Activated naive CD8-positive, alpha-beta T cell (primary cell): Measurements from ENCODE around the gene MAP4K2.

Experiments used
- H3K27ac Mint-ChIP-seq: one replicate; pipeline ENCODE4 v1.8.0; 2021; ENCODE audit warnings: mixed read lengths
- H3K27me3 Mint-ChIP-seq: one replicate; pipeline ENCODE4 v1.8.0; 2021; ENCODE audit warnings: mixed read lengths
- H3K36me3 Mint-ChIP-seq: one replicate; pipeline ENCODE4 v1.8.0; 2021; ENCODE audit warnings: mixed read lengths
- H3K4me1 Mint-ChIP-seq: one replicate; pipeline ENCODE4 v1.8.0; 2021; ENCODE audit warnings: low read depth, mixed read lengths
- H3K4me3 Mint-ChIP-seq: one replicate; pipeline ENCODE4 v1.8.0; 2021; ENCODE audit warnings: mild to moderate bottlenecking, mixed read lengths
- H3K9me3 Mint-ChIP-seq: one replicate; pipeline ENCODE4 v1.8.0; 2021; ENCODE audit warnings: low read depth, mixed read lengths

Gene MAP4K2

DNA sequence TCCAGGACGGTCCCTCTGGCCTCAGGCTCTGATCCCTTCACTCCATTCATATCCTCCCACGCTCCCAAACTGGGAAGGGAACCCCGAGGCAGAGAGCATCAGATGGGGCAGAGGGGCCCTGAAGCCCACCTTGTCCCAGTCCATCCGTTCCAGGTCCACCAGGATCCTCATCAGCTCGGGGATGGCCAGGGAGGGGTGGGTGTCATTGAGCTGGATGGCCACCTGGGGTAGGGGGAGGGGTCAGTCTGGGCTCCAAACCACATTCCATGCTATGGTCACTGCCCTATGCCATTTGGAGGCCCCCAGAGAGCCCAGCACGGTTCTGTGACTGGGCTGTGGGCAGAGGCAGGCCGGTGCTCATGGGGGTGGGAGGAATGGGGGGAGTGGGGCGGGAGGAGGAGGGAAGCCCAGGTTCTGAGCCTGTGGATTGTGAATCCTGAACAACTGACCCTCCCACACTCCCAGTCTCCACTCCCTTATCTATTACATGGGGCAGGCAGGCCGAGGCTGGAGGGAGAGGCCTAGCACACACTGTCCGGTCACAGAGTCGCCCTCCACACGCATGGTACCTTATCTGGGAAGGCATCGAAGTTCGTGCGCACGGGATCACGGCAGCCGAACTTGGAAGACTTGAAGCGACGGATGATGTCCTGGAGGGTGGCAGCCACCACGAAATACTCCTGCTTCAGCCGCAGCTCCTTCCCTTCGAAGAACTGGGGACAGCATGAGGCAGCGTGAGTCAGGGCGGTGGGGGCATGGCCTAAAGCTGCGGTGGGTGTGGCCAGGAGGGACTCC is 48.7 kb downstream of the MAP4K2 start:
- Mint-ChIP-seq H3K4me3 (no peak overlapping the region), H3K27me3 (no peaks in the 10 kb centered on the region), H3K27ac (no peak overlapping the region), H3K4me1 (peaks cover 38% of the 10 kb centered on the region), H3K9me3 (no peaks in the 10 kb centered on the region), H3K36me3 (peaks cover 2% of the 10 kb centered on the region)

DNA sequence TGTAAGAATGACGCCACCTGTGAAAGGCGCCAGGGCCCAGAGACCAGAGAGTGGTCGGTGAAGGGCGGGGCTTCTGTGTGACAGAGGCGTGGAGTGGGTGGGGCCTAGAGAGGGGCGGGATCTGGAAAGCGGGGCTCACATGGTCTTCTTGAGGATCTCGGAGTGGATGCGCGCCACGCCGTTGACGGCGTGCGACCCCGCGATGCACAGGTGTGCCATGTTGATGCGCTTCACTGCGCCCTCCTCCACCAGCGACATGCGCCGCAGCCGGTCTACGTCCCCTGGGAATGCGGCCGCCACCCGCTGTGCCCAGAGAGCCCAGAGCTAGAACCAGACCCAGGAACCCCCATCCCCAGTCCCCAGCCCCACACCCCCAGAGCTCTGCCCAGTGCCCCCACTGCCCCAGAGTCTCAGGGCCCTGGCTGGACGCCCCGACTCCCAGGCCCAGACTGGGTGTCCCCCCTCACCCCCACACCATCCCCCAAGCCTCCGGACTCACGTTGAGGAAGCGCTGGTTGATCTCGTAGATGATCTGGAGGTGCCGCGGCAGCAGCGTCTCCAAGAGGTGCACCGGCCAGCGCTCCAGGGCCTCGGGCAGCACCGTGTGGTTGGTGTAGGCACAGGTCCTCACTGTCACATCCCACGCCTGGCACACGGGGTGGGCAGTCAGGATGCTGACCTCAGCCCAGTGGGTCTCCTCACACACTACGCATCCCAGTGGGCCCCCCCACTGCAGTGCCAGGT is 49.5 kb downstream of the MAP4K2 start:
- Mint-ChIP-seq H3K36me3 (peaks cover 2% of the 10 kb centered on the region), H3K4me3 (no peak overlapping the region), H3K27ac (no peak overlapping the region)

DNA sequence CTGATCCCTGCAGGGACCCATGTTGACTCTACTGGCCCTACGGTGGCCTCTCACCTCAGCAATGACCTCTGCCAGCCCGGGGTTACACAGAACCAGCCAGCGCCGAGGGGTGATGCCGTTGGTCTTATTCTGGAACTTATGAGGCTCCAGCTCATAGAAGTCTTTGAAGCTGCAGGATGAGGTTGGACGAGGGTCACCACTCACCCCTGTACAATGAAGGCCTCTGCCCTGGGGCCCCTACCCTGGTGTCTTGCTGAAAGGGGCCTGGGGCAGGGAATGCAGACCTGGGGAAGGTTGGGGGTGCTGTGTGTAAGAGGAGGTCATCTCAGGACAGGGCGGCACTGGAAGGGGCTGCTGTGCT is 50.0 kb downstream of the MAP4K2 start:
- Mint-ChIP-seq H3K36me3 (peaks cover 2% of the 10 kb centered on the region), H3K27ac (no peak overlapping the region), H3K27me3 (no peaks in the 10 kb centered on the region), H3K4me3 (no peak overlapping the region), H3K9me3 (no peaks in the 10 kb centered on the region), H3K4me1 (peaks cover 32% of the 10 kb centered on the region)

More for the DNA sequence above, 49.5 kb downstream of the MAP4K2 start:
- Mint-ChIP-seq H3K9me3 (no peaks in the 10 kb centered on the region), H3K4me1 (peaks cover 32% of the 10 kb centered on the region), H3K27me3 (no peaks in the 10 kb centered on the region)

DNA sequence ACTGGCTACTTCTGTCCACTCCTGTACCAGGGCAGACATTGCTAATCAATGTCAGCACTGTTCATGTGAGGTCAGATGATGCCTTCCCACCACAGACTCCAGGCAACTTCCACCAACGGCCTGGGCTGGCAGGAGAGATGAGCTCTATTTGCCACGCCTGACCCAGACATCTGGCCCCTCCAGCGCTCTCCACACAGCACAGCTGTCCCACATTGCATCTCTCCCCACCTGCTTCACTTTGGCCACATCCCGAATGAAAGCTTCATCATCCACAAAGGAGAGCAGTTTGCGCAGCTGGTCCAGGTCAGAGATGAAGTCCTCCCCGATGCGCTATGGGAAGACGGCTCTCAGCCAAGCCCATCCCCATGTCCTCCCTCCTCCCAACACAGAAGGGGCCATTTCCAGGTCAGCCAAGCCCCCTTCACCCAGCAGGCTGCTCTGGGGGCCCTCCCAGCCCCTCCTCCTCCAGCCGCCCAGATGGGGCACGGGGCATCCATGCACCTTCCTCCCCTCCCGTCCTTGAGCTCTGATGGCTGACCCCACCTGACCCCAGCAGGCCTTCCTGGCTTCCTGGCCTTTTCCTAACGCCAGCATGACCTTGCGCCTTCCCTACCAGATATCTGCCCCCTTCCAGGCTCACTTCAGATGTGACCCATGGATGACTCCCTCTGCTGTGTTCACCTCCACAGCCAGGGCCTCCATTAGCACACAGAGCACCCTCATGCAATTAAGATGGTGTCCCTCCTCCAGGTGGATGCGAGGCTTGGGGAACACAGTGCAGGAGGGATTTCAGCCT is 50.6 kb downstream of the MAP4K2 start:
- no peaks in the 10 kb centered on the region for H3K27me3 Mint-ChIP-seq
- no peak overlapping the region for H3K4me3 Mint-ChIP-seq
- H3K27ac Mint-ChIP-seq: no peak overlapping the region
- H3K4me1 Mint-ChIP-seq: peaks cover 30% of the 10 kb centered on the region
- peaks cover 2% of the 10 kb centered on the region for H3K36me3 Mint-ChIP-seq
- H3K9me3 Mint-ChIP-seq: no peaks in the 10 kb centered on the region

DNA sequence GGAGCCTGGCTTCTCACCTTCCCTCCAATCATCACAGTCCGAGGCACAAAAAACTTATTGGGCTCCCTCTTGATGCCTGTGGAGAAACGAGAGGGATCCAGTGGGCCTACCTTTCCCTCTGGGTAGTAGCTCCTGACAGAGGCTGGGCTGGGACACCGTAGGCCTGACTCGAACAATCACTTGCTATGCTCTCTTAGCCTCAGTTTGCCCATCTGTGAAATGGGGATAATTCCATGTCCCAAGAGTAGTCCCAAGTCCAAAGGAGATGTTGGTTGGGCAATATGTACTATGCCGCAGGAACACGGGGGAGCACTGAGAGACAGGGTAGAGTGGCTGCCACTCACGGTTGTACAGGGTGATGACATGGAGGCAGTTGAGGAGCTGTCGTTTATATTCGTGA is 51.4 kb downstream of the MAP4K2 start:
- no peak overlapping the region for H3K4me3 Mint-ChIP-seq
- H3K27ac Mint-ChIP-seq: no peak overlapping the region
- peaks cover 2% of the 10 kb centered on the region for H3K36me3 Mint-ChIP-seq
- peaks cover 30% of the 10 kb centered on the region for H3K4me1 Mint-ChIP-seq
- H3K9me3 Mint-ChIP-seq: no peaks in the 10 kb centered on the region
- no peaks in the 10 kb centered on the region for H3K27me3 Mint-ChIP-seq

DNA sequence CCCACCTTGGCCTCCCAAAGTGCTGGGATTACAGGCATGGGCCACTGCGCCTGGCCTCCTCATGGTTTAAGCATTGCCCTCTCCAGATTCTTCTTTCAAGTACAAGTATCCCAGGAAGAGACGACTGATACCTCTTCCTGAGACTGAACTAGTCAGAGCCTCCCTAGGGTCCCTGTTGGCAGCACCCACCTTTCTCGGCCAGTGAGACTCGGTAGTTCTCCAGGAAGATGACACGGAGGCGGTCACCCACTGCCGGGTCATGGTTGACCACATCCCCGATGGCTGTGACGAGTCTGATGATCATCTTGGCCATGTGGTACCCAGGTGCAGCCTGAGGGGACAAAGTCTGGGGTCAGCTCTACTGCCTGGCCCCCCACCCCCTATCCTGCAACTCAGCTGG is 51.9 kb downstream of the MAP4K2 start:
- Mint-ChIP-seq H3K27me3 (no peaks in the 10 kb centered on the region), H3K27ac (no peak overlapping the region), H3K36me3 (peaks cover 2% of the 10 kb centered on the region), H3K4me3 (no peak overlapping the region), H3K9me3 (no peaks in the 10 kb centered on the region), H3K4me1 (peaks cover 32% of the 10 kb centered on the region)

DNA sequence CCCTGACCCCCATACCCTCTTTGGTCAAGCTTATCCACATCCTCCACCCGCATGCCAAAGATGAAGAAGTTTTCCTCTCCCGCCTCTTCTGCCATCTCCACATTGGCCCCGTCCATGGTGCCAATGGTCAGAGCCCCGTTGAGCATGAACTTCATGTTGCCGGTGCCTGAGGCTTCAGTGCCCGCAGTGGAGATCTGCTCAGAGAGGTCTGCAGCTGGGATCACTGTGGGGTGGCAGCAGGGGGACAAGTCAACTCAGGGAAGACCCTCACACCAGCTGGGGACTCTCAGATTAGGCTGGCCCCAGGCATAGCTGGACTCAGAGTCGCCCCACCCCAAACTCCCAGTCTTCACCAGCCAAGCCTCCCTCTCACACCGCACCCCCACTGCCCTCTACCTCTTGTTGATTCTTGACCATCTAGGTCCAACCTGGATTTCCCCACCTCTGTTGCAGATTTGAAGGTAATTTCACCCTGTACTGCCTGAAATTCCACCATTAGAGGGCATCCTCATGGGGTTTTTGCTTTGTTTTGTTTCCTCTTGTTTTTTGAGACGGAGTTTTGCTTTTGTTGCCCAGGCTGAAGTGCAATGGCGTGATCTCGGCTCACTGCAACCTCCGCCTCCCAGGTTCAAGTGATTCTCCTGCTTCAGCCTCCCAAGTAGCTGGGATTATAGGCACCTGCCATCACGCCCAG is 52.5 kb downstream of the MAP4K2 start:
- Mint-ChIP-seq H3K27me3 (no peaks in the 10 kb centered on the region), H3K27ac (peak overlapping the region; percentile 46), H3K36me3 (peaks cover 2% of the 10 kb centered on the region), H3K4me3 (no peak overlapping the region), H3K9me3 (no peaks in the 10 kb centered on the region), H3K4me1 (peaks cover 32% of the 10 kb centered on the region)

DNA sequence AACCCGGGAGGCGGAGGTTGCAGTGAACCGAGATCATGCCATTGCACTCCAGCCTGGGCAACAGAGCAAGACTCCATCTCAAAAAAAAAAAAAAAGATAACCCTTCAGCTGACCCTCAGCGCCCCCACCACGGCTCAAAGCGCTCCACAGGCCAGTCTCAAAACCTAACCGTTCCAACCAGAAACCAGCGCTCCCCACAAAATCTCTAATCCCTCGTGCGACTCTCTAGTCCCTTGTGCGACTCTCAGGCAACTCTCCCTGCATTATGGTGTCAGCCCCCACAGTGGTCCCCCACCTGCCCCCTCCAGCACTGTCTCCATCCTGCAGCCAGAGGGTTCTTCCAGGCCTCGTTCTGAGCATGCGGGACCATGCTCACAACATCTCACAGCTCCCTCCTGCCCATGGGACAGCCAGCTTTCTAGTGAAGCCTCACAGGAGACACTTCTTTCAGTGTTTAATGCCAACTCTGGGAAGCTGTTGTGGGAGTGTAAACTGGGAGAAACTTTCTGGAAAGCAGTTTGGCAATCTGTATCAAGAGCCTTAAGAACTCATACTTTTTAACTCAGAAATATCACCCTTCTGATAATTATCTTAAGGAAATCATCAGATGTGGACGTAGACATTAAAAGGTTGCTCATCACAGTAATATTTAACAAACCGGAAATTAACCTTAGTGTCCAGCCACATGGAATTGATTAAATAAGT is 54.9 kb downstream of the MAP4K2 start:
- H3K9me3 Mint-ChIP-seq: no peaks in the 10 kb centered on the region
- peak overlapping the region; percentile 58 for H3K27ac Mint-ChIP-seq
- H3K36me3 Mint-ChIP-seq: peaks cover 2% of the 10 kb centered on the region
- no peak overlapping the region for H3K4me3 Mint-ChIP-seq
- no peaks in the 10 kb centered on the region for H3K27me3 Mint-ChIP-seq
- peaks cover 38% of the 10 kb centered on the region for H3K4me1 Mint-ChIP-seq

DNA sequence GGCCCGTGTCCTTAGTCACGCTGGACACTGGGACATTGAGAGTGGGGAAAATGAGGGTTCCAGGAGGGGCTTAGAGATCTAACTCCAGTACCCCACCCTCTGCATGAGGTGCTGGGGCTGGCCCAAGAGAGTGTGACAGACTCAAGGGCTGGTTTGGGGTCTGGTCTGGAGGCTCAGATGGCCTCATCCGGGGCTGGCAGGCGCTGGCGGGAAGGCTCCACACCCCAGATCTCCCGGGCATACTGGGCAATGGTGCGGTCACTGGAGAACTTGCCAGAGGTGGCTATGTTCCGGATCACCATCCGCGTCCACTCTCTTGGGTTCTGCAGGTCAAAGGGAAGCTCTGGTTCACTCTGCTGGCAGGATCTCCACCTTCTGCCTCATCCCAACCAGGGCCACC is 56.5 kb downstream of the MAP4K2 start:
- Mint-ChIP-seq H3K27ac (no peak overlapping the region), H3K9me3 (no peaks in the 10 kb centered on the region), H3K36me3 (no peaks in the 10 kb centered on the region), H3K27me3 (no peaks in the 10 kb centered on the region), H3K4me3 (peak overlapping the region; percentile 47), H3K4me1 (peaks cover 34% of the 10 kb centered on the region)

DNA sequence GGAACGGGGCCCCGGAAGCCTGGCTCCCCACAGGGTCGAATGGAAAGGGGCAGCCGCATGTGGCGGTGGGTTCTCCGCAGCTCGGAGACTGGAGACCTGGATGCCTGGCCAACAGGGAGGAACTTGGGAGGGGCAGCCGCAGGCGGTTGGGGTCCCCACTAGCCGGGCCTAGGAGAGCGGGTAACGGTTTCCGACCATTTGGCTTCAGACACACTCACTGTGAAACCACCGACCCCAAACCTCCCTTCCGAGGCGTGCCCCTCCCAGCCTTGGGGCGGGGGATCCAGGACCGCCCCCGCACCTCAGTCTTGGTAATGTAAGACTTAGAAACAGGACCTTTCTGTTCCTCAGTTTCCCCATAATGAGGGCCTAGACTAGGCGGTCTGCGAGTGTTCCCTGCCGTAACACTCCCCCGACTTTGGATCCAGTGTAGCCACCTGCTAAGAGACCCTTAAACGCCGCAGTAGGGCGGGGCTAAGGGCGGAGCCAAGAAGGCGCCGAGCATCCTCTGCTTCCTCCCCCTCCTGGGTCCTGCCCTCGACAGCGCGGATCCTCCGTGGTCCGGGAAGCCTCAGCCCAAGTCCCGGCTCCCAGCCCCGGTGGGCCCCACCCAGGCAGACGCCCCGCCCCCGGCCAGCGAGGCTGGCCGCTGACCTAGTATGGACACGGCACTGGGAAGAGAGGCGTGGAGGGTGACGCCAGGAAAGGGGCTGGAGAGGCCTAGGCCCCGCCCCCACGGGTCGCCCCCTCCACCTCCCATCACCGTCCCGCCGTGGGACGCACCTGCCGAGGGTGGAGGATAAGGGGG is 57.3 kb downstream of the MAP4K2 start:
- peak overlapping the region; percentile 86 for H3K4me3 Mint-ChIP-seq
- no peaks in the 10 kb centered on the region for H3K36me3 Mint-ChIP-seq
- no peaks in the 10 kb centered on the region for H3K27me3 Mint-ChIP-seq
- H3K27ac Mint-ChIP-seq: peak overlapping the region; percentile 82
- peaks cover 37% of the 10 kb centered on the region for H3K4me1 Mint-ChIP-seq
- H3K9me3 Mint-ChIP-seq: no peaks in the 10 kb centered on the region

DNA sequence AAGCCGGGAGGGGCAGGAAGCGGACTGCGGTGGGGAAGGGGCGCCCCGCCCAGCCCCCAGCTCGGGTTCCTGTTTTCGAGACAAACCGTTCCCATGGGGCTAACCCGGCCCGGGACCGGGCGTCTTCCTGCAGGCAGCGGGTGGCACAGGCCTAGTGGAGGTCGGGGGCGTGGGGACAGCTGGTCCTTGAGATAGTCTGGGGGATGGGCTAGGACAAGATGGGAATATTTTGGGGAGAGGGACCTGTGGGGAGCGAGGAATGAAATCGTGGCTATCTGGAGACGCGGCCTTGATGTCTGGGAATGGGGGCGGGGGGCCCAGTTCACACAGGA is 57.9 kb downstream of the MAP4K2 start:
- Mint-ChIP-seq H3K27me3 (no peaks in the 10 kb centered on the region), H3K4me3 (peak overlapping the region; percentile 86), H3K4me1 (peaks cover 36% of the 10 kb centered on the region), H3K27ac (peak overlapping the region; percentile 82), H3K9me3 (no peaks in the 10 kb centered on the region), H3K36me3 (no peaks in the 10 kb centered on the region)

DNA sequence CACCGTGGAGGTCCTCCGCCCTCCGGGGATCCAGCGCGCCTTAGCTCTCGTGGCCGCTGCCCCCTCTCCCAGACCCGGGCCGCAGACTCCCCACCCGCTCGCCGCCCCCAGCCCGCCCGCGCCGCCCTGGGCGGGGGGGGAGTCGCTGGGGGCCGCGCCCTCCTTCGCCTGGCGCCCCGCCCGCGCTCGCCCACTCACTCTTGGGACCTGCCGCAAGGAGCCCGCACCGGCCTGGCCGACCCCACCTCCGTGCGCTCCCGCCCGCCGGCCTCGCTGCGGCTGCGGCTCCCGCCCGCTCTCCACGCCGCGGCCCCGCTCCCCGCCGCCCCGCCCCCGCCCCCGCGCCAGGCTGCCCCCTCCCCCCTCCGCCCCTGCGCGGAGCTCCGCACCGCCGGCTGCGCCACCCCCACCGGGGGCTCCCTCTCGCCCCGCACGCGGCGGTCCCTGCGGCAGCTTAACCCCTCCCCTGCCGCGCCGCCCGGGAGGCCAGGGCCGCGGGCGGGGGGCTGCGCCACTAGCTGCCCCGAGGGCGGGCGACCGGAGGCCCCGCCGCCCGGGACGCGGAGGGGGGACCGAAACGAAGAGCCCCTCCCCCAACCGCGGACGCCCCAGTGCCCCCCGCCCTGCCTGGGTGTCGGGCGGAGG is 58.3 kb downstream of the MAP4K2 start:
- peak overlapping the region; percentile 84 for H3K4me3 Mint-ChIP-seq
- no peaks in the 10 kb centered on the region for H3K27me3 Mint-ChIP-seq
- H3K36me3 Mint-ChIP-seq: no peaks in the 10 kb centered on the region
- H3K4me1 Mint-ChIP-seq: peaks cover 37% of the 10 kb centered on the region
- H3K9me3 Mint-ChIP-seq: no peaks in the 10 kb centered on the region
- no peak overlapping the region for H3K27ac Mint-ChIP-seq
